ENCODE measurements around the gene BEND3. TPM values are rescaled to one million over a fixed set of nuclear protein-coding genes. Genes with fewer than 3 reads are reported as not detected.

BEND3 gene
- total RNA-seq, 4 donors from 2014 or later, result 1.1 to 1.8 (median 1.4) TPM

DNA sequence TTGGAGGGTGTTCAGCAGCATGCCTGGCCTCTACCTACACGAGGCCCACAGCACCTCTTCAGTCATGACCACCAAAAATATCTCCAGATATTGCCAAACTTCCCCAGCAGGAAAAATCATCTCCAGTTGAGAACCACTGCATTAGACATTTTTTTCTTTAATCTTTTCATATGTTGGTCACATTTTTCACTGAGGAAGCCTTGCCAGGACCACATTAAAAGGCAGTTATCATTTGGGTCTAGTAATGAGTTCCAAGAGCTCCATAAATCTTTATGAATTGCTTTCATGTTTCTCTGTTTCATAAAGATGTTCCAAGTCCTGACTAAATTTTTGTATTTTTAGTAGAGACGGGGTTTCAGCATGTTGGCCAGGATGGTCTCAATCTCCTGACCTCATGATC is 58.5 kb downstream of the BEND3 start:
- no peak for DNase-seq (ENCODE audit: low spot score in 2 of 2)
- WGBS, 2 donors, result 37 to 46% methylated on average over 2 of the region's 2 CpGs
- TF ChIP-seq, protein P1, sequence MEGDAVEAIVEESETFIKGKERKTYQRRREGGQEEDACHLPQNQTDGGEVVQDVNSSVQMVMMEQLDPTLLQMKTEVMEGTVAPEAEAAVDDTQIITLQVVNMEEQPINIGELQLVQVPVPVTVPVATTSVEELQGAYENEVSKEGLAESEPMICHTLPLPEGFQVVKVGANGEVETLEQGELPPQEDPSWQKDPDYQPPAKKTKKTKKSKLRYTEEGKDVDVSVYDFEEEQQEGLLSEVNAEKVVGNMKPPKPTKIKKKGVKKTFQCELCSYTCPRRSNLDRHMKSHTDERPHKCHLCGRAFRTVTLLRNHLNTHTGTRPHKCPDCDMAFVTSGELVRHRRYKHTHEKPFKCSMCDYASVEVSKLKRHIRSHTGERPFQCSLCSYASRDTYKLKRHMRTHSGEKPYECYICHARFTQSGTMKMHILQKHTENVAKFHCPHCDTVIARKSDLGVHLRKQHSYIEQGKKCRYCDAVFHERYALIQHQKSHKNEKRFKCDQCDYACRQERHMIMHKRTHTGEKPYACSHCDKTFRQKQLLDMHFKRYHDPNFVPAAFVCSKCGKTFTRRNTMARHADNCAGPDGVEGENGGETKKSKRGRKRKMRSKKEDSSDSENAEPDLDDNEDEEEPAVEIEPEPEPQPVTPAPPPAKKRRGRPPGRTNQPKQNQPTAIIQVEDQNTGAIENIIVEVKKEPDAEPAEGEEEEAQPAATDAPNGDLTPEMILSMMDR (IDR thresholded peaks at IDR 0.05), result no peak
- TF ChIP-seq POLR2A (IDR thresholded peaks at IDR 0.05), result no peak
- H3K4me3 ChIP-seq (ENCODE audit: low read depth, poor library complexity, severe bottlenecking), result no peak overlapping the region
- intact Hi-C loops (cut with DNase I; ENCODE audit: low total_unique reads), result no loop called here

DNA sequence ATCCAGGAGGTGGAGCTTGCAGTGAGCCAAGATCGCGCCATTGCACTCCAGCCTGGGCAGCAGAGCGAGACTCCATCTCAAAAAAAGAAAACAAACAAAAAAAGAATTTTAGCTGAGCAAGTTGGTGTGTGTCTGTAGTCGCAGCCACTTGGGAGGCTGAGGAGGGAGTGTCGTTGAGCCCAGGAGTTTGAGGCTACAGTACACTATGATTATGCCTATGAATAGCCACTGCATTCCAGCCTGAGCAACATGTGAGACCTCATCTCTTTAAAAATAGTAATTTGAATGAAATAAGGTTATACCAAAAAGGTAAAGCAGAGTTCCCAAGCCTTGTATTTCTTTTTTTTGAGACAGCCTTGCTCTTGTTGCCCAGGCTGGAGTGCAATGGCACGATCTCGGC is 67.5 kb downstream of the BEND3 start:
- intact Hi-C loops (cut with DNase I; ENCODE audit: low total_unique reads), result no loop called here

DNA sequence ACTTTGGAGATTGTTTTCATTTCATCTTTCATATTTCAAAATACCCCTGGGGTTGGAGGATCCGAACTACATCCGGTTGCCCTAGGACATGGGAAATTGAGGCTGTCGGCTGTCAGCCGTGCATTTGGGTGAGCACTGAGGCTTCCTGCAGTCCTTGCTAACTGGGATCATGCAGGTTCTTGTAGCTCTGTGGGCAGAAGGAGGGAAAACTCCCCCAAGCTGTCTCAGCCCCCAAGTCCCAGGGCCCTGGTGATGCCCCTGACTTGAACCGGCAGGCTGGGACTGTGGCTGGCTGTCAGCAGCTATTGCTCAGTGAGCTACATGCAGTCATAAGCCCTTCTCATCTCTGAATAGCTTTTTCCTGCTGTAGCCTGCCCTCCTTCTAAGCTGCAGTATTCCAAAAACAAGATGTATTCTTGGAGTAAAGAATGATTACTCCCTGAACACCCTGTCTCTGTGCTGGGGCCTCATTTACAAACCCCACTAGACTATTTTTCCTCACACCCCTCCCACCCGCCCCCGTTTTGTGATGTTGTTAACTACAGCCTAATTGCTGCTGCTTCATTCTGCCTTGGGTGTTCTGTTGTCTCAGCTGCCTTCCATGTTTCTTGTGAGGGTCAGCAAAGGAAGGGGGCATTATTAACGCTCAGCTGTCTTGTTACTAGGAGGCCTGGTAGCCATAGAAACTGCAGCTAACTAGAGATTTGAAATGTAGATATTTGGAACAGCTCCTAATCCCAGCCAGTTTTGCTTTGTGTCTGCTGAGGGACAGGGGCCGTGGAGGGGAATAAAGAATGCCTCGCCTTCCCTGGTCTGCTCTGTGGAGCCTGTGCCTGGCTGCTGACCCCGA is 69.3 kb downstream of the BEND3 start:
- no peak overlapping the region for H3K4me3 ChIP-seq (ENCODE audit: low read depth, poor library complexity, severe bottlenecking)
- no peak for DNase-seq (ENCODE audit: low spot score in 2 of 2)
- intact Hi-C loops (cut with DNase I; ENCODE audit: low total_unique reads), result no loop called here
- TF ChIP-seq POLR2A (IDR thresholded peaks at IDR 0.05), result no peak
- TF ChIP-seq, protein P1 (IDR thresholded peaks at IDR 0.05), result no peak
- WGBS, 2 donors, result 63 to 70% methylated on average over 11 of the region's 11 CpGs

More for the DNA sequence above, 67.5 kb downstream of the BEND3 start:
- H3K4me3 ChIP-seq (ENCODE audit: low read depth, poor library complexity, severe bottlenecking), result no peak overlapping the region
- 97 to 98% methylated on average over 7 of the region's 7 CpGs for WGBS, 2 donors
- TF ChIP-seq, protein P1 (IDR thresholded peaks at IDR 0.05), result no peak
- TF ChIP-seq POLR2A (IDR thresholded peaks at IDR 0.05), result no peak
- no peak for DNase-seq (ENCODE audit: low spot score in 2 of 2)

DNA sequence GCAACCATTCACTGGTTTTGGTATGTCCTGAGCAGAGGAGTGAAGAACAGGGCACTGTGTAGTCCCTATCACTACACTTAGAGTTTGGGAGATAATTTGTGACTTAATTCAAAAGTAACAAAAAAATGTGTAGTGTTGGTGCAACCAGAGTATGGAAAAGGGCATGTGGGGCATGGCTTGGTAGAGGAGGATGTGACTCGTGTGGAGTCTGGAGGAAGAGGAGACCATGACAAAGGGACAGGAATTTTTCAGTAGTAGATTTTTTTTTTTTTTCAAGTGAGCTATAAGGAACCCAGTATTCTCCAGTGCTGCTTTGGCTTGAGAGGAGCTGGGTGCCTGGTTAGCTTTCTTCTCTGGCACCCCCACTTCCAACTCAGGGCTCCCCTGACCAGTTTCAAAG is 82.2 kb downstream of the BEND3 start:
- DNase-seq (ENCODE audit: low spot score in 2 of 2), result no peak
- TF ChIP-seq POLR2A (IDR thresholded peaks at IDR 0.05), result no peak
- intact Hi-C loops (cut with DNase I; ENCODE audit: low total_unique reads), result no loop called here
- no peak overlapping the region for H3K4me3 ChIP-seq (ENCODE audit: low read depth, poor library complexity, severe bottlenecking)
- WGBS, 2 donors, result 78 to 85% methylated on average over 1 of the region's 1 CpG

DNA sequence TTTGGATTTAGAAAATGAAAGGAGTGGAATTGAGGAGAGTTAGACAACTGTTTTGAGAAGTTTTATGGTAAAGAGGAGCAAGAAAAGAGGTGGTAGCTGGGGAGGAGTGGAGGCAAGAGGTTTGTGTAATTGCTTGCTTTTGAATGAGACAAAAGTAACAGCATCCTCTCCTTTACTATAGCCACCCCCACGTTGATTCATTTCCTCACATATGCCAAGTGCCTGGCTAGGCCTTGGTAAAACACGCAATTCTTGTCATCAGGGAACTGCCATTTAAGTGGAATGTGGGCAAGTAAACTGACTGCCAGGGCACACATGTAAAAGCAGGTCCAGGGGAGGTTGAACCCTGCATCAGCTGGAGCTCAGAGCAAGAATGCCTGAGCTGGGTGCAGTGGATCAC is 83.3 kb downstream of the BEND3 start:
- H3K4me3 ChIP-seq (ENCODE audit: low read depth, poor library complexity, severe bottlenecking), result no peak overlapping the region
- WGBS, 2 donors, result 69 to 76% methylated on average over 2 of the region's 2 CpGs
- DNase-seq (ENCODE audit: low spot score in 2 of 2), result no peak
- intact Hi-C loops (cut with DNase I; ENCODE audit: low total_unique reads), result no loop called here
- TF ChIP-seq POLR2A (IDR thresholded peaks at IDR 0.05), result no peak
- TF ChIP-seq, protein P1 (IDR thresholded peaks at IDR 0.05), result no peak

DNA sequence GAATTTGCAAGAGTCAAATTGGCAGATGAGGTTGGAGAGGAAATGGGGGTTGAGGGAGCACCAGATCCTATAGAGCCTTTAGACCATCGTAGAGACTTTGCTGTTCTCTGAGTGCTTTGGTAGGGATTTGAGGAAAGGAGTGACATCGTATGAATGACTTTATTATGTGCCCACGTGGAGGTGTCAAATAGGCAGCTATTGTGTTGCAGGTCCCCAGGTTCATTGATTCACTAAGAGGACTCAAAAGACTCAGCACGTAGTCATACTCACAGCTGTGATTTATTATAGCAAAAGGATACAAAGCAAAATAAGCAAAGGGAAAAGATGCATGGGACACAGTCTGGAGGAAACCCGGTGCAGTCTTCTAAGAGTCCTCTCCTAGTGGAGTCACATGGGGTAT is 85.2 kb downstream of the BEND3 start:
- no peak for TF ChIP-seq POLR2A (IDR thresholded peaks at IDR 0.05)
- TF ChIP-seq, protein P1 (IDR thresholded peaks at IDR 0.05), result no peak
- H3K4me3 ChIP-seq (ENCODE audit: low read depth, poor library complexity, severe bottlenecking), result no peak overlapping the region
- no peak for DNase-seq (ENCODE audit: low spot score in 2 of 2)
- intact Hi-C loops (cut with DNase I; ENCODE audit: low total_unique reads), result no loop called here
- WGBS, 2 donors, result 68 to 74% methylated on average over 5 of the region's 5 CpGs

Measured in lower leg skin (tissue), 4 donors.